H1 (cell line): ENCODE results near the gene SERPINH1. TPM values are rescaled to one million over a fixed set of nuclear protein-coding genes. Genes with fewer than 3 reads are reported as not detected.

Experiments used
- CTCF ChIA-PET: fragments of 300-600 bp; sonication (Branson Sonifier 250); formaldehyde crosslinking; loops from one replicate; lab custom pipeline; 2021; ENCODE audit not compliant: partially characterized antibody; lab: Charles Lee
- POLR2A ChIA-PET: fragments of 300-600 bp; sonication (Branson Sonifier 250); formaldehyde crosslinking; loops from one replicate; lab custom pipeline; 2021; ENCODE audit warnings: inconsistent platforms; ENCODE audit not compliant: partially characterized antibody; lab: Charles Lee
- DNase-seq, 2 experiments: peaks; one replicate each; pipeline versions ENCODE4 v3.0.0 to v3.0.0-alpha.2; 2010 to 2022; ENCODE audit warnings: low spot score in 2 of 2, low read depth in 1 of 2, mixed read lengths in 1 of 2
- FAIRE-seq: peaks from 2 replicates; lab custom pipeline; 2011; peaks lifted over from hg19 to GRCh38; lab: Jason Lieb, UNC
- H2AFZ ChIP-seq: 2 replicates; pipeline ENCODE4 v1.8.1; 2012; ENCODE audit warnings: low read length, inconsistent platforms
- H2AK5ac ChIP-seq: 2 replicates; pipeline ENCODE4 v1.6.1; 2013; ENCODE audit warnings: low read depth, low read length
- H2BK120ac ChIP-seq: replicated peaks from 2 replicates; pipeline ENCODE3; 2013; ENCODE audit warnings: low read depth, low read length, inconsistent platforms
- H2BK12ac ChIP-seq: 2 replicates; pipeline ENCODE4 v1.6.1; 2013; ENCODE audit warnings: low read depth, low read length
- H2BK15ac ChIP-seq: 2 replicates; pipeline ENCODE4 v1.6.1; 2013; ENCODE audit warnings: low read length
- H2BK20ac ChIP-seq: 2 replicates; pipeline ENCODE4 v1.6.1; 2013; ENCODE audit warnings: low read length
- H2BK5ac ChIP-seq: 2 replicates; pipeline ENCODE4 v1.6.1; 2013; ENCODE audit warnings: low read depth, low read length
- H3K14ac ChIP-seq: 2 replicates; pipeline ENCODE4 v1.6.1; 2013; ENCODE audit warnings: inconsistent platforms; ENCODE audit not compliant: insufficient read length
- H3K18ac ChIP-seq: 2 replicates; pipeline ENCODE4 v1.6.1; 2013; ENCODE audit warnings: low read length; ENCODE audit errors: extremely low read depth
- H3K23ac ChIP-seq: 2 replicates; pipeline ENCODE4 v1.6.1; 2013; ENCODE audit warnings: inconsistent platforms; ENCODE audit not compliant: insufficient read length
- H3K23me2 ChIP-seq: 2 replicates; pipeline ENCODE4 v1.6.1; 2013; ENCODE audit warnings: low read depth, low read length
- H3K27ac ChIP-seq: 2 replicates; pipeline ENCODE4 v1.6.1; 2011; ENCODE audit warnings: low read depth, low read length, inconsistent platforms
- H3K27me3 ChIP-seq, 4 experiments: replicated peaks in 1 of 4; 1 replicate in 1 of 4; 2 replicates in 3 of 4; pipeline versions ENCODE4 v1.6.1 to v1.8.1; 2011 to 2013; ENCODE audit warnings: low read length in 3 of 4, mild to moderate bottlenecking in 3 of 4, inconsistent platforms in 2 of 4, mixed read lengths in 2 of 4, moderate library complexity in 1 of 4; ENCODE audit not compliant: control insufficient read depth in 3 of 4, insufficient read depth in 3 of 4; ENCODE audit errors: extremely low read depth in 1 of 4
- H3K36me3 ChIP-seq, 4 experiments: 2 replicates each; pipeline versions ENCODE4 v1.6.1 to v1.8.1; 2011 to 2013; ENCODE audit warnings: mild to moderate bottlenecking in 4 of 4, low read length in 3 of 4, moderate library complexity in 2 of 4, control low read depth in 1 of 4, inconsistent platforms in 1 of 4; ENCODE audit not compliant: insufficient read depth in 4 of 4, control insufficient read depth in 2 of 4
- H3K4ac ChIP-seq: replicated peaks from 2 replicates; pipeline ENCODE3; 2013; ENCODE audit warnings: low read length, low read depth, mixed read lengths, inconsistent platforms; ENCODE audit not compliant: insufficient read length
- H3K4me1 ChIP-seq, 4 experiments: replicated peaks in 1 of 4; 1 replicate in 1 of 4; 2 replicates in 3 of 4; pipeline versions ENCODE4 v1.6.1 to v1.8.1; 2011 to 2013; ENCODE audit warnings: low read length in 3 of 4, inconsistent platforms in 2 of 4, mixed read lengths in 1 of 4; ENCODE audit not compliant: insufficient read depth in 4 of 4, control insufficient read depth in 3 of 4
- H3K4me2 ChIP-seq, 2 experiments: 2 replicates each; pipeline versions ENCODE4 v1.6.1 to v1.8.1; 2011 to 2013; ENCODE audit warnings: low read depth in 2 of 2, low read length in 2 of 2, control low read depth in 1 of 2, inconsistent platforms in 1 of 2, mild to moderate bottlenecking in 1 of 2; ENCODE audit not compliant: insufficient read depth in 1 of 2
- H3K4me3 ChIP-seq, 4 experiments: fragments of 200-600, 300-600 bp in 1 of 4; sonication (generic), shearing (Covaris generic), sonication (Bioruptor Twin) in 1 of 4; 2 replicates each; pipeline versions ENCODE4 v1.5.1 to v1.8.1; 2011 to 2016; ENCODE audit warnings: low read length in 4 of 4, low read depth in 3 of 4, control low read depth in 2 of 4, inconsistent platforms in 2 of 4, mild to moderate bottlenecking in 2 of 4, mixed read lengths in 1 of 4, moderate library complexity in 1 of 4; ENCODE audit not compliant: insufficient read depth in 2 of 4; ENCODE audit errors: extremely low read depth in 1 of 4
- H3K56ac ChIP-seq: replicated peaks from 2 replicates; pipeline ENCODE3; 2013; ENCODE audit warnings: low read depth, mild to moderate bottlenecking, mixed read lengths, low read length, inconsistent platforms; ENCODE audit not compliant: insufficient read length
- H3K79me1 ChIP-seq: 2 replicates; pipeline ENCODE4 v1.6.1; 2013; ENCODE audit warnings: low read depth, low read length, control low read depth
- H3K79me2 ChIP-seq, 2 experiments: 2 replicates each; pipeline versions ENCODE4 v1.6.1 to v1.8.1; 2012 to 2013; ENCODE audit warnings: low read length in 2 of 2, mild to moderate bottlenecking in 2 of 2, inconsistent platforms in 1 of 2; ENCODE audit not compliant: insufficient read depth in 2 of 2, control insufficient read depth in 1 of 2
- H3K9ac ChIP-seq, 4 experiments: replicated peaks in 1 of 4; 1 replicate in 1 of 4; 2 replicates in 3 of 4; pipeline versions ENCODE4 v1.6.1 to v1.8.1; 2011 to 2013; ENCODE audit warnings: low read depth in 3 of 4, low read length in 3 of 4, control low read depth in 2 of 4, mild to moderate bottlenecking in 2 of 4, moderate library complexity in 2 of 4, inconsistent platforms in 1 of 4; ENCODE audit errors: extremely low read depth in 1 of 4
- H3K9me3 ChIP-seq, 2 experiments: 2 replicates each; pipeline versions ENCODE4 v1.6.1 to v1.8.1; 2012 to 2013; ENCODE audit warnings: mild to moderate bottlenecking in 2 of 2, moderate library complexity in 2 of 2, control low read depth in 1 of 2, inconsistent platforms in 1 of 2, low read depth in 1 of 2, low read length in 1 of 2, mixed read lengths in 1 of 2; ENCODE audit not compliant: insufficient read depth in 2 of 2
- H4K20me1 ChIP-seq, 2 experiments: replicated peaks in 1 of 2; 2 replicates each; pipeline versions ENCODE3 to v1.8.1; 2011 to 2013; ENCODE audit warnings: inconsistent platforms in 2 of 2, low read length in 2 of 2, mild to moderate bottlenecking in 1 of 2; ENCODE audit not compliant: insufficient read depth in 2 of 2, control insufficient read depth in 1 of 2
- H4K5ac ChIP-seq: 2 replicates; pipeline ENCODE4 v1.6.1; 2013; ENCODE audit warnings: low read length, low read depth, mixed read lengths, inconsistent platforms; ENCODE audit not compliant: insufficient read length
- H4K8ac ChIP-seq: 2 replicates; pipeline ENCODE4 v1.8.0; 2013; ENCODE audit warnings: mild to moderate bottlenecking, moderate library complexity, low read length, inconsistent platforms; ENCODE audit not compliant: insufficient read depth; ENCODE audit errors: extremely low read depth
- H4K91ac ChIP-seq: replicated peaks from 2 replicates; pipeline ENCODE3; 2013; ENCODE audit warnings: low read length, mixed read lengths, inconsistent platforms; ENCODE audit not compliant: insufficient read length
- CBX5 ChIP-seq: fragments of 300-800, 300-1000 bp; sonication (generic); IDR thresholded peaks from 2 replicates; pipeline ENCODE4 v1.7.1; 2016; ENCODE audit warnings: antibody characterized with exemption, low read length, low read depth
- KDM1A ChIP-seq: fragments of 200-600, 300-600 bp; sonication (generic); IDR thresholded peaks from 2 replicates; pipeline ENCODE4 v1.7.1; 2016; ENCODE audit warnings: mild to moderate bottlenecking, low read length, borderline replicate concordance
- SAP30 ChIP-seq: fragments of 300-600 bp; sonication (generic); IDR thresholded peaks from 2 replicates; pipeline ENCODE4 v1.7.1; 2012; ENCODE audit warnings: low read length, moderate library complexity, mild to moderate bottlenecking, inconsistent platforms; ENCODE audit not compliant: insufficient read depth, insufficient replicate concordance
- TBP ChIP-seq: IDR thresholded peaks from 2 replicates; pipeline ENCODE4 v1.6.1; 2011; ENCODE audit warnings: low read depth, low read length, improper control_type of control experiment
- TCF12 ChIP-seq: IDR thresholded peaks from 2 replicates; pipeline ENCODE4 v1.6.1; 2011; ENCODE audit warnings: low read depth, mild to moderate bottlenecking, low read length
- YY1 ChIP-seq: IDR thresholded peaks from 2 replicates; pipeline ENCODE4 v1.6.1; 2011; ENCODE audit warnings: low read depth, mild to moderate bottlenecking, low read length
- WGBS, 2 experiments: shearing (Covaris generic) in 1 of 2; methylation state at CpG; one replicate each; pipeline versions ENCODE4 v1.1.6 to v1.1.7; 2013 to 2015; ENCODE audit warnings: low lambda C conversion rate in 2 of 2, mixed read lengths in 2 of 2, inconsistent platforms in 1 of 2, low coverage in 1 of 2, missing lambda C conversion rate in 1 of 2; ENCODE audit not compliant: insufficient replicate concordance in 2 of 2, insufficient coverage in 1 of 2, insufficient read length in 1 of 2; ENCODE audit errors: extremely low coverage in 1 of 2, missing lambda C conversion rate in 1 of 2; 5-methylcytosine and 5-hydroxymethylcytosine counted together
- polyA plus RNA-seq, 7 experiments: library from polyadenylated mRNA; depleted of rRNA in 3 of 7; stranded (reverse) in 5 of 7; unstranded in 2 of 7; fragments of >200 nt in 5 of 7; fragments of 200-250 nt in 2 of 7; gene quantifications; 1 replicate in 5 of 7; 2 replicates in 1 of 7; 4 replicates in 1 of 7; pipeline versions ENCODE4 v1.2.1 to v1.2.3, GENCODE V29; 2011 to 2013; ENCODE audit warnings: missing spikeins in 2 of 7, mixed read lengths in 2 of 7
- total RNA-seq: library from RNA; stranded (reverse); fragmentation: NEBNext Ultra II Directional; extraction: Animal tissue kit (Norgen Biotek cat#: 25700); gene quantifications from 2 replicates; pipeline ENCODE4 v1.2.1, GENCODE V29; 2021
- TF ChIP-seq, protein P1 (sequence below): IDR thresholded peaks from 2 replicates; pipeline ENCODE4 v1.6.1; 2012; ENCODE audit warnings: low read length, inconsistent platforms
- TF ChIP-seq, protein P2 (sequence below), 3 experiments: IDR thresholded peaks; 1 replicate in 2 of 3; 2 replicates in 1 of 3; pipeline versions ENCODE4 v1.5.1 to v1.6.1; 2011; ENCODE audit warnings: low read length in 3 of 3, mild to moderate bottlenecking in 3 of 3, inconsistent platforms in 2 of 3, low read depth in 1 of 3, moderate library complexity in 1 of 3; ENCODE audit not compliant: insufficient read depth in 1 of 3; ENCODE audit errors: control extremely low read depth in 1 of 3

Gene SERPINH1
- total and polyA plus RNA-seq, 2 of the 8 experiments (the other 6 are each of a cell fraction or from before 2014, with no cell fraction given), result 420 to 621 TPM

DNA sequence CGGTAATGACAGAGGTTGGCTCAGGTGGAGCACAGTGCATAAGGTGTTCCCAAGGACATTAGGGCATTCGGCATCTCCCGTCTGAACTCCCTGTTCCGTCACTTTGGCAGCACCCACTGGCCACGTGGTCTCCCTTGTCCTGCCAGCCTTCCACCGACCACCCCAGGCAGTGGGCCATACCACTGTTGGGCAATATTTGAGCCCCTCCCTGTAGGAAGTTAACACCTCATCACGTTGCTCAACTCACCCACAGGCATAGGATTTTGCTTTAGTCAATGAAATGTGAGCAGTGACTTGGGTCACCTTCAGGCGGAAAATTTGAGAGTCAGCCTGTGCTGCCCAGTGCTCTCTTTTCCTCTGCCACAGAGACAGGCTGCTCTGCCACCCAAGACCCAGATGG, 44.0 kb downstream of the SERPINH1 start:
- Histone ChIP-seq H3K27ac (no peak overlapping the region), H3K79me2 (no peaks in the 10 kb centered on the region), H3K27me3 (no peaks in the 10 kb centered on the region), H2AK5ac (no peak overlapping the region), H3K9me3 (no peaks in the 10 kb centered on the region), H3K23ac (no peak overlapping the region), H3K4me2 (no peak overlapping the region), H3K56ac (no peak overlapping the region), H4K91ac (no peak overlapping the region), H3K4me3 (no peak overlapping the region), H2AFZ (no peak overlapping the region), H3K9ac (no peak overlapping the region), H3K18ac (no peak overlapping the region), H3K4me1 (peaks cover 0 to 2% (median 0%) of the 10 kb centered on the region in 4 experiments; a peak in 2 of 7 replicates), H2BK5ac (no peak overlapping the region), H2BK120ac (no peak overlapping the region), H2BK15ac (no peak overlapping the region), H3K79me1 (no peaks in the 10 kb centered on the region), H3K36me3 (no peaks in the 10 kb centered on the region), H2BK12ac (no peak overlapping the region), H3K14ac (no peak overlapping the region), H4K20me1 (no peaks in the 10 kb centered on the region), H2BK20ac (no peak overlapping the region), H4K5ac (no peak overlapping the region), H4K8ac (no peak overlapping the region), H3K4ac (no peak overlapping the region), H3K23me2 (no peaks in the 10 kb centered on the region)
- POLR2A ChIA-PET, result interaction anchor here (0.6 to 1.0 kb wide), 2 partner anchors 8 to 35 kb away, joined by 3 read pairs; no protein-coding TSS in a partner anchor
- FAIRE-seq (no peak), DNase-seq (no peak)
- WGBS, 2 experiments, result 95 to 100% methylated on average over 1 to 8 of the region's 8 CpGs
- CTCF ChIA-PET, result no interaction called here
- no peak for TF ChIP-seq CBX5
- no peak for TF ChIP-seq TCF12
- TF ChIP-seq, protein P1, sequence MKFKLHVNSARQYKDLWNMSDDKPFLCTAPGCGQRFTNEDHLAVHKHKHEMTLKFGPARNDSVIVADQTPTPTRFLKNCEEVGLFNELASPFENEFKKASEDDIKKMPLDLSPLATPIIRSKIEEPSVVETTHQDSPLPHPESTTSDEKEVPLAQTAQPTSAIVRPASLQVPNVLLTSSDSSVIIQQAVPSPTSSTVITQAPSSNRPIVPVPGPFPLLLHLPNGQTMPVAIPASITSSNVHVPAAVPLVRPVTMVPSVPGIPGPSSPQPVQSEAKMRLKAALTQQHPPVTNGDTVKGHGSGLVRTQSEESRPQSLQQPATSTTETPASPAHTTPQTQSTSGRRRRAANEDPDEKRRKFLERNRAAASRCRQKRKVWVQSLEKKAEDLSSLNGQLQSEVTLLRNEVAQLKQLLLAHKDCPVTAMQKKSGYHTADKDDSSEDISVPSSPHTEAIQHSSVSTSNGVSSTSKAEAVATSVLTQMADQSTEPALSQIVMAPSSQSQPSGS, result no peak
- TF ChIP-seq TBP, result no peak
- TF ChIP-seq KDM1A, result no peak
- TF ChIP-seq, protein P2, sequence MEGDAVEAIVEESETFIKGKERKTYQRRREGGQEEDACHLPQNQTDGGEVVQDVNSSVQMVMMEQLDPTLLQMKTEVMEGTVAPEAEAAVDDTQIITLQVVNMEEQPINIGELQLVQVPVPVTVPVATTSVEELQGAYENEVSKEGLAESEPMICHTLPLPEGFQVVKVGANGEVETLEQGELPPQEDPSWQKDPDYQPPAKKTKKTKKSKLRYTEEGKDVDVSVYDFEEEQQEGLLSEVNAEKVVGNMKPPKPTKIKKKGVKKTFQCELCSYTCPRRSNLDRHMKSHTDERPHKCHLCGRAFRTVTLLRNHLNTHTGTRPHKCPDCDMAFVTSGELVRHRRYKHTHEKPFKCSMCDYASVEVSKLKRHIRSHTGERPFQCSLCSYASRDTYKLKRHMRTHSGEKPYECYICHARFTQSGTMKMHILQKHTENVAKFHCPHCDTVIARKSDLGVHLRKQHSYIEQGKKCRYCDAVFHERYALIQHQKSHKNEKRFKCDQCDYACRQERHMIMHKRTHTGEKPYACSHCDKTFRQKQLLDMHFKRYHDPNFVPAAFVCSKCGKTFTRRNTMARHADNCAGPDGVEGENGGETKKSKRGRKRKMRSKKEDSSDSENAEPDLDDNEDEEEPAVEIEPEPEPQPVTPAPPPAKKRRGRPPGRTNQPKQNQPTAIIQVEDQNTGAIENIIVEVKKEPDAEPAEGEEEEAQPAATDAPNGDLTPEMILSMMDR (IDR thresholded peaks at IDR 0.05; ENCODE audit: control extremely low read depth in 1 of 3, insufficient read depth in 1 of 3, low read depth in 1 of 3, low read length in 3 of 3), result no peak
- TF ChIP-seq SAP30, result no peak
- no peak for TF ChIP-seq YY1
